Adrenal gland (tissue), 12 donors: ENCODE measurements around the gene BST2. TPM values are rescaled to one million over a fixed set of nuclear protein-coding genes. Genes with fewer than 3 reads are reported as not detected.

Source experiments
- DNase-seq, 7 donors: peaks; one replicate each; pipeline ENCODE4 v3.0.0-alpha.2; 2019 to 2020
- H3K27ac ChIP-seq, 5 donors: fragments of 200-600 bp; sonication (generic) in 4 of 5; 1 replicate in 3 of 5; 2 replicates in 2 of 5; pipeline versions ENCODE4 v1.5.1 to v1.8.0; 2016 to 2020; ENCODE audit warnings: mild to moderate bottlenecking in 1 of 5
- H3K27me3 ChIP-seq: fragments of 200-600 bp; 2 replicates; pipeline ENCODE4 v1.8.0; 2021
- H3K36me3 ChIP-seq, 2 donors: fragments of 200-600 bp; replicated peaks in 1 of 2; 1 replicate in 1 of 2; 2 replicates in 1 of 2; pipeline versions ENCODE4 v1.5.1 to v1.8.0; 2018 to 2022
- H3K4me1 ChIP-seq, 2 donors: fragments of 200-600 bp; replicated peaks in 1 of 2; 1 replicate in 1 of 2; 2 replicates in 1 of 2; pipeline versions ENCODE4 v1.5.1 to v1.8.0; 2018 to 2021
- H3K4me3 ChIP-seq, 4 donors: fragments of 200-600 bp; sonication (generic) in 3 of 4; one replicate each; pipeline ENCODE4 v1.5.1; 2016 to 2018
- H3K9me3 ChIP-seq, 3 donors: fragments of 200-600 bp; sonication (generic) in 1 of 3; replicated peaks in 1 of 3; 1 replicate in 2 of 3; 2 replicates in 1 of 3; pipeline versions ENCODE4 v1.5.1 to v1.8.0; 2016 to 2021
- CTCF ChIP-seq, 6 experiments: fragments of 450-650 bp in 4 of 6; fragments of 200-600 bp in 2 of 6; sonication (generic) in 1 of 6; IDR thresholded peaks; 1 replicate in 5 of 6; 2 replicates in 1 of 6; pipeline versions ENCODE4 v1.5.1 to v1.8.0; 2016 to 2021; ENCODE audit warnings: antibody characterized with exemption in 6 of 6, mild to moderate bottlenecking in 2 of 6, moderate library complexity in 1 of 6
- POLR2A ChIP-seq, 2 donors: fragments of 450-650 bp; IDR thresholded peaks; one replicate each; pipeline ENCODE4 v1.6.1; 2017; ENCODE audit warnings: antibody characterized with exemption in 2 of 2, mild to moderate bottlenecking in 2 of 2, moderate library complexity in 1 of 2
- WGBS, 4 donors: extraction: QIAGEN DNeasy Blood & Tissue Kit in 2 of 4; methylation state at CpG; one replicate each; pipeline versions ENCODE4 v1.1.5 to v1.1.7; 2013 to 2017; 5-methylcytosine and 5-hydroxymethylcytosine counted together
- intact Hi-C, 2 donors: fragments of 100-400 bp; cut with DNase I; formaldehyde crosslinking; loops; one replicate each; pipeline versions ENCODE4 v1.14.1 to v1.15.0; 2022 to 2023
- polyA plus RNA-seq, 3 donors: library from polyadenylated mRNA; stranded (reverse); fragments of 200-250 nt in 2 of 3; fragments of 350-450 nt in 1 of 3; fragmentation: Illumina TruSeq in 1 of 3; extraction: RNeasy Lipid Tissue Mini Kit (QIAGEN cat#74804) in 1 of 3; gene quantifications; one replicate each; pipeline ENCODE4 v1.2.3, GENCODE V29; 2013 to 2014
- total RNA-seq, 9 donors: library from RNA; depleted of rRNA in 4 of 9; stranded (reverse); fragments of >200 nt in 4 of 9; fragments of 120-200 nt in 1 of 9; fragmentation: NEBNext Ultra II Directional in 1 of 9; extraction: Animal tissue kit (Norgen Biotek cat#: 25700) in 1 of 9; gene quantifications; one replicate each; pipeline versions ENCODE4 v1.1.0 to v1.2.4, GENCODE V29; 2013 to 2023
- donor health status: healthy with polysubstance abuse.
- donor health status: Bipolar disorder and iron deficiency.
- donor health status: DM: yes; HTN: yes; CAD: no.
- donor health status: DM: no; HTN: no; CAD: no.
- donor health status: DM: no; HTN: no; CAD: no.
- donor health status: DM: yes; HTN: yes; CAD: no.

BST2 gene
- total and polyA plus RNA-seq, 12 donors, result 146 to 940 (median 588) TPM

GRCh38 chr19:17435218-17435617 is 29.8 kb upstream of the BST2 start:
- Histone ChIP-seq H3K9me3 (no peaks in the 10 kb centered on the region), H3K36me3 (no peaks in the 10 kb centered on the region), H3K27ac (no peak overlapping the region), H3K4me1 (peaks cover under 1 to 3% of the 10 kb centered on the region in 2 donors), H3K4me3 (no peak overlapping the region), H3K27me3 (no peaks in the 10 kb centered on the region)
- 82 to 90% (median 86%) methylated on average over 6 to 7 of the region's 7 CpGs for WGBS, 4 donors
- TF ChIP-seq POLR2A (IDR thresholded peaks at IDR 0.05) (no peak), CTCF (IDR thresholded peaks at IDR 0.05) (no peak)
- intact Hi-C loops, result no loop called here
- no peak for DNase-seq

- 83 to 89% (median 86%) methylated on average over 7 of the region's 7 CpGs for WGBS, 4 donors
- DNase-seq, result peak in 1 of 7 donors; percentile 37
- H3K36me3 ChIP-seq, result no peaks in the 10 kb centered on the region
- no peak for TF ChIP-seq POLR2A (IDR thresholded peaks at IDR 0.05)
- no peak for TF ChIP-seq CTCF (IDR thresholded peaks at IDR 0.05)
- no peaks in the 10 kb centered on the region for H3K27me3 ChIP-seq
- H3K4me3 ChIP-seq, result no peak overlapping the region
- H3K9me3 ChIP-seq, result no peaks in the 10 kb centered on the region
- H3K27ac ChIP-seq, result no peak overlapping the region
- H3K4me1 ChIP-seq, result peaks cover 9 to 18% of the 10 kb centered on the region in 2 donors
- intact Hi-C loops, result no loop called here
Observed at GRCh38 chr19:17431417-17431816, 26.0 kb upstream of the BST2 start.

GRCh38 chr19:17429641-17430113 is 24.2 kb upstream of the BST2 start:
- peak; percentile 58 to 90 (median 85) for DNase-seq
- Histone ChIP-seq H3K27ac (peak overlapping the region; percentile 69 to 92 (median 80)), H3K4me1 (peaks cover 9 to 18% of the 10 kb centered on the region in 2 donors), H3K4me3 (no peak overlapping the region), H3K36me3 (no peaks in the 10 kb centered on the region), H3K27me3 (no peaks in the 10 kb centered on the region), H3K9me3 (no peaks in the 10 kb centered on the region)
- no peak for TF ChIP-seq CTCF (IDR thresholded peaks at IDR 0.05)
- peak in 1 of 2 donors; percentile 36 for TF ChIP-seq POLR2A (IDR thresholded peaks at IDR 0.05)
- 29 to 38% (median 31%) methylated on average over 6 to 17 of the region's 17 CpGs for WGBS, 4 donors
- intact Hi-C loops, result no loop called here

GRCh38 chr19:17424743-17425365 is 19.4 kb upstream of the BST2 start:
- TF ChIP-seq POLR2A (IDR thresholded peaks at IDR 0.05) (no peak), CTCF (IDR thresholded peaks at IDR 0.05) (peak; percentile 35 to 66 (median 52))
- intact Hi-C loops, result no loop called here
- Histone ChIP-seq H3K27me3 (no peaks in the 10 kb centered on the region), H3K4me1 (peaks cover 11% of the 10 kb centered on the region in 2 donors), H3K4me3 (no peak overlapping the region), H3K9me3 (no peaks in the 10 kb centered on the region), H3K36me3 (no peaks in the 10 kb centered on the region), H3K27ac (no peak overlapping the region)
- 21 to 52% (median 24%) methylated on average over 7 to 27 of the region's 27 CpGs for WGBS, 4 donors
- DNase-seq, result peak; percentile 58 to 70 (median 69)
